ENCODE results near the gene MEF2A.

Gene MEF2A

GRCh38 chr15:99564221-99565048, 1.3 kb upstream of the MEF2A start:
- no peak for FAIRE-seq

GRCh38 chr15:99565049-99565298, 810 bp upstream of the MEF2A start:
- FAIRE-seq, result no peak

- FAIRE-seq, result no peak
Measured at GRCh38 chr15:99566157-99566897, 543 bp downstream of the MEF2A start.

GRCh38 chr15:99568625-99569352, 3.0 kb downstream of the MEF2A start:
- no peak for FAIRE-seq

GRCh38 chr15:99571299-99571698, 5.5 kb downstream of the MEF2A start:
- FAIRE-seq, result no peak

- FAIRE-seq, result no peak
Measured at GRCh38 chr15:99574048-99574447, 8.3 kb downstream of the MEF2A start.

- FAIRE-seq, result no peak
Measured at GRCh38 chr15:99574502-99574901, 8.7 kb downstream of the MEF2A start.

GRCh38 chr15:99578809-99579208, 13.0 kb downstream of the MEF2A start:
- FAIRE-seq, result no peak

- no peak for FAIRE-seq
Measured at GRCh38 chr15:99580076-99580475, 14.3 kb downstream of the MEF2A start.

- FAIRE-seq, result no peak
Measured at GRCh38 chr15:99582508-99582960, 16.8 kb downstream of the MEF2A start.

GRCh38 chr15:99584081-99584600, 18.4 kb downstream of the MEF2A start:
- FAIRE-seq, result no peak

- no peak for FAIRE-seq
Measured at GRCh38 chr15:99586121-99586520, 20.3 kb downstream of the MEF2A start.

- no peak for FAIRE-seq
Measured at GRCh38 chr15:99589801-99590200, 24.0 kb downstream of the MEF2A start.

- FAIRE-seq, result no peak
Measured at GRCh38 chr15:99590913-99591646, 25.3 kb downstream of the MEF2A start.

- FAIRE-seq, result no peak
Measured at GRCh38 chr15:99592145-99592791, 26.5 kb downstream of the MEF2A start.

- no peak for FAIRE-seq
Measured at GRCh38 chr15:99593070-99593469, 27.3 kb downstream of the MEF2A start.

GRCh38 chr15:99594916-99595315, 29.1 kb downstream of the MEF2A start:
- FAIRE-seq, result no peak

GRCh38 chr15:99598296-99598695, 32.5 kb downstream of the MEF2A start:
- FAIRE-seq, result no peak

GRCh38 chr15:99603828-99604227, 38.0 kb downstream of the MEF2A start:
- FAIRE-seq, result peak; percentile 88

GRCh38 chr15:99604865-99605264, 39.1 kb downstream of the MEF2A start:
- FAIRE-seq, result no peak

GRCh38 chr15:99605490-99605931, 39.7 kb downstream of the MEF2A start:
- no peak for FAIRE-seq

GRCh38 chr15:99605990-99606389, 40.2 kb downstream of the MEF2A start:
- no peak for FAIRE-seq
